HUES64 (cell line): ENCODE results near the gene MPDZ.

Experiments used
- H3K27ac ChIP-seq: 2 replicates; pipeline ENCODE4 v1.7.0; 2013; ENCODE audit warnings: low read depth, low read length, inconsistent platforms
- H3K27me3 ChIP-seq: 2 replicates; pipeline ENCODE4 v1.6.1; 2013; ENCODE audit warnings: mild to moderate bottlenecking, low read length; ENCODE audit not compliant: insufficient read depth
- H3K36me3 ChIP-seq: 2 replicates; pipeline ENCODE4 v1.6.1; 2013; ENCODE audit warnings: mild to moderate bottlenecking, low read length; ENCODE audit not compliant: insufficient read depth
- H3K4me1 ChIP-seq: 2 replicates; pipeline ENCODE4 v1.6.1; 2013; ENCODE audit warnings: mild to moderate bottlenecking, low read length, moderate library complexity; ENCODE audit not compliant: insufficient read depth
- H3K4me3 ChIP-seq: 2 replicates; pipeline ENCODE4 v1.5.1; 2013; ENCODE audit warnings: mild to moderate bottlenecking, low read length, moderate library complexity
- H3K9ac ChIP-seq: 2 replicates; pipeline ENCODE4 v1.6.1; 2013; ENCODE audit warnings: mild to moderate bottlenecking, low read depth, low read length
- H3K9me3 ChIP-seq: 2 replicates; pipeline ENCODE4 v1.6.1; 2013; ENCODE audit warnings: low read depth, low read length; ENCODE audit not compliant: insufficient read depth
- WGBS: fragments of 150-250, 120-280 bp; methylation state at CpG from one replicate; pipeline ENCODE4 v1.1.7; 2013; ENCODE audit warnings: missing lambda C conversion rate; 5-methylcytosine and 5-hydroxymethylcytosine counted together

The MPDZ gene

GRCh38 chr9:13215791-13216554 is 63.5 kb downstream of the MPDZ start:
- Histone ChIP-seq H3K27me3 (no peaks in the 10 kb centered on the region), H3K36me3 (peaks cover 86% of the 10 kb centered on the region), H3K9ac (no peak overlapping the region), H3K27ac (no peak overlapping the region), H3K4me3 (no peak overlapping the region), H3K4me1 (no peaks in the 10 kb centered on the region), H3K9me3 (no peaks in the 10 kb centered on the region)
- WGBS = 96% methylated on average over 4 of the region's 5 CpGs

- WGBS = no CpG with 5 or more reads among the region's 2 CpGs
- H3K4me1 ChIP-seq = no peaks in the 10 kb centered on the region
- peaks cover 66% of the 10 kb centered on the region for H3K36me3 ChIP-seq
- no peak overlapping the region for H3K9ac ChIP-seq
- H3K4me3 ChIP-seq = no peak overlapping the region
- no peaks in the 10 kb centered on the region for H3K9me3 ChIP-seq
- H3K27ac ChIP-seq = no peak overlapping the region
- no peaks in the 10 kb centered on the region for H3K27me3 ChIP-seq
Measured at GRCh38 chr9:13213998-13214397, 65.5 kb downstream of the MPDZ start.

GRCh38 chr9:13213337-13213736 is 66.2 kb downstream of the MPDZ start:
- WGBS = 85% methylated on average over 1 of the region's 1 CpG
- H3K27me3 ChIP-seq = no peaks in the 10 kb centered on the region
- no peaks in the 10 kb centered on the region for H3K4me1 ChIP-seq
- no peak overlapping the region for H3K4me3 ChIP-seq
- H3K36me3 ChIP-seq = peaks cover 60% of the 10 kb centered on the region
- H3K9me3 ChIP-seq = no peaks in the 10 kb centered on the region
- no peak overlapping the region for H3K27ac ChIP-seq
- no peak overlapping the region for H3K9ac ChIP-seq

GRCh38 chr9:13210306-13210705 is 69.2 kb downstream of the MPDZ start:
- peaks cover 44% of the 10 kb centered on the region for H3K36me3 ChIP-seq
- no CpG with 5 or more reads among the region's 1 CpG for WGBS
- H3K4me3 ChIP-seq = no peak overlapping the region
- H3K27ac ChIP-seq = no peak overlapping the region
- H3K9ac ChIP-seq = no peak overlapping the region
- no peaks in the 10 kb centered on the region for H3K9me3 ChIP-seq
- no peaks in the 10 kb centered on the region for H3K4me1 ChIP-seq
- H3K27me3 ChIP-seq = no peaks in the 10 kb centered on the region

GRCh38 chr9:13209498-13209897 is 70.0 kb downstream of the MPDZ start:
- Histone ChIP-seq H3K9ac (no peak overlapping the region), H3K27ac (no peak overlapping the region), H3K9me3 (no peaks in the 10 kb centered on the region), H3K4me1 (no peaks in the 10 kb centered on the region), H3K4me3 (no peak overlapping the region), H3K36me3 (peaks cover 44% of the 10 kb centered on the region), H3K27me3 (no peaks in the 10 kb centered on the region)
- 90% methylated on average over 3 of the region's 3 CpGs for WGBS

- H3K4me1 ChIP-seq = no peaks in the 10 kb centered on the region
- no peaks in the 10 kb centered on the region for H3K27me3 ChIP-seq
- peaks cover 56% of the 10 kb centered on the region for H3K36me3 ChIP-seq
- 97% methylated on average over 3 of the region's 3 CpGs for WGBS
- no peak overlapping the region for H3K9ac ChIP-seq
- no peak overlapping the region for H3K4me3 ChIP-seq
- no peaks in the 10 kb centered on the region for H3K9me3 ChIP-seq
- H3K27ac ChIP-seq = no peak overlapping the region
Measured at GRCh38 chr9:13205824-13206223, 73.7 kb downstream of the MPDZ start.

- Histone ChIP-seq H3K27ac (no peak overlapping the region), H3K27me3 (no peaks in the 10 kb centered on the region), H3K4me1 (no peaks in the 10 kb centered on the region), H3K9me3 (no peaks in the 10 kb centered on the region), H3K9ac (no peak overlapping the region), H3K4me3 (no peak overlapping the region), H3K36me3 (peaks cover 95% of the 10 kb centered on the region)
- 97% methylated on average over 4 of the region's 4 CpGs for WGBS
Measured at GRCh38 chr9:13190040-13190439, 89.5 kb downstream of the MPDZ start.

- H3K4me1 ChIP-seq = no peaks in the 10 kb centered on the region
- H3K36me3 ChIP-seq = peaks cover 97% of the 10 kb centered on the region
- H3K27me3 ChIP-seq = no peaks in the 10 kb centered on the region
- no peak overlapping the region for H3K27ac ChIP-seq
- H3K4me3 ChIP-seq = no peak overlapping the region
- no peaks in the 10 kb centered on the region for H3K9me3 ChIP-seq
- H3K9ac ChIP-seq = no peak overlapping the region
Measured at GRCh38 chr9:13189362-13189761, 90.1 kb downstream of the MPDZ start.

GRCh38 chr9:13186774-13187173 is 92.7 kb downstream of the MPDZ start:
- H3K4me1 ChIP-seq = no peaks in the 10 kb centered on the region
- peaks cover 97% of the 10 kb centered on the region for H3K36me3 ChIP-seq
- H3K9ac ChIP-seq = no peak overlapping the region
- H3K4me3 ChIP-seq = no peak overlapping the region
- H3K9me3 ChIP-seq = no peaks in the 10 kb centered on the region
- H3K27ac ChIP-seq = no peak overlapping the region
- 97% methylated on average over 5 of the region's 5 CpGs for WGBS
- no peaks in the 10 kb centered on the region for H3K27me3 ChIP-seq

- no peaks in the 10 kb centered on the region for H3K9me3 ChIP-seq
- no peaks in the 10 kb centered on the region for H3K27me3 ChIP-seq
- H3K9ac ChIP-seq = no peak overlapping the region
- peaks cover 97% of the 10 kb centered on the region for H3K36me3 ChIP-seq
- no peak overlapping the region for H3K27ac ChIP-seq
- H3K4me3 ChIP-seq = no peak overlapping the region
- no peaks in the 10 kb centered on the region for H3K4me1 ChIP-seq
- WGBS = 100% methylated on average over 1 of the region's 1 CpG
Measured at GRCh38 chr9:13186091-13186490, 93.4 kb downstream of the MPDZ start.

GRCh38 chr9:13181652-13182051 is 97.8 kb downstream of the MPDZ start:
- peaks cover 58% of the 10 kb centered on the region for H3K36me3 ChIP-seq
- H3K9ac ChIP-seq = no peak overlapping the region
- no peak overlapping the region for H3K4me3 ChIP-seq
- no peaks in the 10 kb centered on the region for H3K9me3 ChIP-seq
- WGBS = 100% methylated on average over 2 of the region's 2 CpGs
- no peaks in the 10 kb centered on the region for H3K4me1 ChIP-seq
- H3K27ac ChIP-seq = peak overlapping the region; percentile 35; the same call in 1 of the 2 replicates
- H3K27me3 ChIP-seq = no peaks in the 10 kb centered on the region

- no peaks in the 10 kb centered on the region for H3K9me3 ChIP-seq
- no peaks in the 10 kb centered on the region for H3K4me1 ChIP-seq
- peaks cover 56% of the 10 kb centered on the region for H3K36me3 ChIP-seq
- no peak overlapping the region for H3K9ac ChIP-seq
- H3K27me3 ChIP-seq = no peaks in the 10 kb centered on the region
- H3K4me3 ChIP-seq = no peak overlapping the region
- 63% methylated on average over 2 of the region's 3 CpGs for WGBS
- H3K27ac ChIP-seq = no peak overlapping the region
Measured at GRCh38 chr9:13179257-13179656, 100.2 kb downstream of the MPDZ start.
